Transverse colon (tissue), 3 donors: ENCODE measurements around the gene SPATA31C1.

ENCODE experiments used
- CTCF ChIP-seq, 5 experiments: fragments of 200-600 bp in 3 of 5; fragments of 450-650 bp in 2 of 5; sonication (generic) in 3 of 5; IDR thresholded peaks; 1 replicate in 2 of 5; 2 replicates in 3 of 5; pipeline ENCODE4 v1.5.1; 2016 to 2017; ENCODE audit warnings: antibody characterized with exemption in 5 of 5, inconsistent platforms in 3 of 5, mild to moderate bottlenecking in 2 of 5, moderate library complexity in 1 of 5
- EP300 ChIP-seq: sonication (generic); formaldehyde crosslinking; IDR thresholded peaks from one replicate; pipeline ENCODE4 v1.6.1; 2017; ENCODE audit warnings: antibody characterized with exemption, low read depth
- POLR2A ChIP-seq: fragments of 450-650 bp; IDR thresholded peaks from one replicate; pipeline ENCODE4 v1.6.1; 2016; ENCODE audit warnings: antibody characterized with exemption, mild to moderate bottlenecking, moderate library complexity

DNA sequence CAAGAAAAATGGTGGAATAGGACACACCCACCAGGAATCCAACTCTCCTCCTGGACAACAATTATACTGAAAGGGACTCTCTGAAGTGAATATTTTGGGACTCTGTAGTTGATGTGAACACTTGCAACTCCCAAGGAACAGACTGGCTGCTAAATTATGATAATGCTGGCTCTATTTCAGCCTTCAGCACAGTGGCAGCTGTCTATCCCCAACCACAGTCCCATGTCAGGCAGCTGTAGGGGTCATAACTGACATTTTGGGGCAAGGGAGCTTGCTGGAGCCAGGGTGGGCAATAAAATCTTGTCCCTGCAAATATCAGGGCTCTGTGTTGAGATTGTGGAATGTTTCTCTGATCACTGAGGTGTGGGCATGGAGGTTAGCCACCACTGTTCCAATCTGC lies 20.9 kb upstream of the SPATA31C1 start:
- TF ChIP-seq CTCF (IDR thresholded peaks at IDR 0.05) = no peak
- no peak for TF ChIP-seq EP300
- no peak for TF ChIP-seq POLR2A
